Measurements from ENCODE around the gene MTX1. TPM values are rescaled to one million over a fixed set of nuclear protein-coding genes. Genes with fewer than 3 reads are reported as not detected.
A peak's percentile ranks its signal among the peaks of the same experiment; 100 is the strongest.

The MTX1 gene
- total and polyA plus RNA-seq, 9 of the 15 experiments (the other 6 are each of a cell fraction or from before 2014, with no cell fraction given), result 29.1 to 98.4 (median 66.9) TPM

GRCh38 chr1:155261852-155262673 lies 53.6 kb downstream of the MTX1 start, which contains the start of gene SCAMP3 (continued):
- TF ChIP-seq ZNF518B (CRISPR knock-in tag; IDR thresholded peaks at IDR 0.05), result no peak
- TF ChIP-seq POLR2A (conservative IDR thresholded peaks at IDR 0.05), result peak; percentile 93
- TF ChIP-seq RREB1 (CRISPR knock-in tag; IDR thresholded peaks at IDR 0.05), result peak; percentile 40; the same call in 1 of the 2 replicates
- TF ChIP-seq CEBPG (CRISPR knock-in tag; IDR thresholded peaks at IDR 0.05), result peak; percentile 30; the same call in 1 of the 2 replicates
- TF ChIP-seq CEBPG (tag; conservative IDR thresholded peaks at IDR 0.05 in 1 of 2, IDR thresholded peaks at IDR 0.05 in 1 of 2), result no peak
- TF ChIP-seq HDAC1 (IDR thresholded peaks at IDR 0.05), result peak; percentile 44 to 95; a peak in 3 of 4 replicates
- no peak for TF ChIP-seq MEF2D (tag; conservative IDR thresholded peaks at IDR 0.05; ENCODE audit: low read depth)
- TF ChIP-seq MAX (CRISPR knock-in tag; IDR thresholded peaks at IDR 0.05), result peak; percentile 92
- TF ChIP-seq NR3C1 (CRISPR knock-in tag; IDR thresholded peaks at IDR 0.05), result no peak
- TF ChIP-seq SETDB1 (IDR thresholded peaks at IDR 0.05; ENCODE audit: low read length), result no peak
- TF ChIP-seq ZNF79 (CRISPR knock-in tag; IDR thresholded peaks at IDR 0.05; ENCODE audit: low read depth), result 0 out of 2 replicates have a peak, but pooled peaks have one; percentile 24
- TF ChIP-seq TOE1 (IDR thresholded peaks at IDR 0.05; ENCODE audit: borderline replicate concordance), result peak; percentile 92
- no peak for TF ChIP-seq TOE1 (CRISPR knock-in tag; IDR thresholded peaks at IDR 0.05; ENCODE audit: borderline replicate concordance, low read depth)
- no peak for TF ChIP-seq TRIM24 (IDR thresholded peaks at IDR 0.05)
- no peak for TF ChIP-seq NR2C1 (IDR thresholded peaks at IDR 0.05)
- peak; percentile 60; the same call in 1 of the 2 replicates for TF ChIP-seq NR2C1 (tag; IDR thresholded peaks at IDR 0.05)
- no peak for TF ChIP-seq ZNF583 (CRISPR knock-in tag; IDR thresholded peaks at IDR 0.05)
- TF ChIP-seq, protein P1, sequence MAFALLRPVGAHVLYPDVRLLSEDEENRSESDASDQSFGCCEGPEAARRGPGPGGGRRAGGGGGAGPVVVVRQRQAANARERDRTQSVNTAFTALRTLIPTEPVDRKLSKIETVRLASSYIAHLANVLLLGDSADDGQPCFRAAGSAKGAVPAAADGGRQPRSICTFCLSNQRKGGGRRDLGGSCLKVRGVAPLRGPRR (CRISPR knock-in tag; IDR thresholded peaks at IDR 0.05), result no peak
- TF ChIP-seq ZNF12 (CRISPR knock-in tag; IDR thresholded peaks at IDR 0.05), result peak; percentile 84

All from K562 (cell line).